Retinal pigment epithelial cell (primary cell): Measurements from ENCODE around the gene SPACA9.

Source experiments
- DNase-seq: peaks from one replicate; pipeline ENCODE4 v3.0.0-alpha.2; 2010; ENCODE audit warnings: low read depth
- H3K4me3 ChIP-seq: 2 replicates; pipeline ENCODE4 v1.5.1; 2011; ENCODE audit warnings: mild to moderate bottlenecking, low read length, control low read depth, moderate library complexity
- CTCF ChIP-seq: conservative IDR thresholded peaks from 2 replicates; pipeline ENCODE4 v1.5.1; 2011; ENCODE audit warnings: low read depth, low read length, control low read depth, inconsistent platforms

The SPACA9 gene

GRCh38 chr9:132892400-132892799 is 13.7 kb downstream of the SPACA9 start:
- no peak for TF ChIP-seq CTCF
- no peak for DNase-seq
- no peak overlapping the region for H3K4me3 ChIP-seq

GRCh38 chr9:132894346-132894745 is 15.6 kb downstream of the SPACA9 start:
- no peak for DNase-seq
- TF ChIP-seq CTCF: no peak

GRCh38 chr9:132894862-132895835 is 16.5 kb downstream of the SPACA9 start:
- no peak for TF ChIP-seq CTCF
- DNase-seq: no peak
- no peak overlapping the region for H3K4me3 ChIP-seq

More at GRCh38 chr9:132894346-132894745, 15.6 kb downstream of the SPACA9 start:
- H3K4me3 ChIP-seq: no peak overlapping the region

- no peak for DNase-seq
- H3K4me3 ChIP-seq: no peak overlapping the region
- TF ChIP-seq CTCF: no peak
Measured at GRCh38 chr9:132896264-132896663, 17.6 kb downstream of the SPACA9 start.

- DNase-seq: no peak
- no peak for TF ChIP-seq CTCF
- H3K4me3 ChIP-seq: no peak overlapping the region
Measured at GRCh38 chr9:132896906-132897305, 18.2 kb downstream of the SPACA9 start.

- DNase-seq: no peak
- TF ChIP-seq CTCF: no peak
- no peak overlapping the region for H3K4me3 ChIP-seq
Measured at GRCh38 chr9:132898051-132898450, 19.4 kb downstream of the SPACA9 start.
